Neural progenitor cell (in vitro differentiated cells): ENCODE measurements around the gene POLK. TPM values are rescaled to one million over a fixed set of nuclear protein-coding genes. Genes with fewer than 3 reads are reported as not detected.

ENCODE experiments used
- DNase-seq: peaks from one replicate; pipeline ENCODE4 v3.0.0-alpha.2; 2016; ENCODE audit warnings: low spot score
- H2AFZ ChIP-seq: fragments of 200-600 bp; sonication (generic); replicated peaks from 2 replicates; pipeline ENCODE4 v1.6.1; 2016; ENCODE audit warnings: antibody characterized with exemption
- H3F3A ChIP-seq: fragments of 200-600 bp; sonication (generic); 2 replicates; pipeline ENCODE4 v1.6.1; 2016; ENCODE audit warnings: antibody characterized with exemption, low read depth
- H3K27ac ChIP-seq: fragments of 200-600 bp; sonication (generic); 2 replicates; pipeline ENCODE4 v1.5.1; 2016; ENCODE audit warnings: mild to moderate bottlenecking
- H3K27me3 ChIP-seq: fragments of 200-600 bp; sonication (generic); 2 replicates; pipeline ENCODE4 v1.6.1; 2016; ENCODE audit warnings: mild to moderate bottlenecking, moderate library complexity
- H3K36me3 ChIP-seq: fragments of 200-600 bp; sonication (generic); 2 replicates; pipeline ENCODE4 v1.5.1; 2016
- H3K4me1 ChIP-seq: fragments of 200-600 bp; sonication (generic); 2 replicates; pipeline ENCODE4 v1.6.1; 2016; ENCODE audit warnings: mixed run types
- H3K4me2 ChIP-seq: fragments of 200-600 bp; sonication (generic); 2 replicates; pipeline ENCODE4 v1.6.1; 2016
- H3K4me3 ChIP-seq: fragments of 200-600 bp; sonication (generic); 2 replicates; pipeline ENCODE4 v1.5.1; 2016
- H3K79me2 ChIP-seq: fragments of 200-600 bp; sonication (generic); 2 replicates; pipeline ENCODE4 v1.6.1; 2016; ENCODE audit warnings: low read depth
- H3K9ac ChIP-seq: fragments of 200-600 bp; sonication (generic); 2 replicates; pipeline ENCODE4 v1.6.1; 2016
- H3K9me3 ChIP-seq: fragments of 200-600 bp; sonication (generic); 2 replicates; pipeline ENCODE4 v1.5.1; 2016; ENCODE audit warnings: low read depth
- H4K20me1 ChIP-seq: fragments of 200-600 bp; sonication (generic); 2 replicates; pipeline ENCODE4 v1.6.1; 2016; ENCODE audit warnings: low read depth
- H3K27ac Mint-ChIP-seq: 3 replicates; pipeline ENCODE4 v1.8.0; 2021; ENCODE audit warnings: mixed read lengths
- H3K27me3 Mint-ChIP-seq: 2 replicates; pipeline ENCODE4 v1.8.0; 2022; ENCODE audit warnings: low read depth, mild to moderate bottlenecking, inconsistent platforms, moderate library complexity, mixed read lengths; ENCODE audit not compliant: insufficient read depth
- H3K36me3 Mint-ChIP-seq: 3 replicates; pipeline ENCODE4 v1.8.0; 2021; ENCODE audit warnings: mixed read lengths
- H3K4me1 Mint-ChIP-seq: 3 replicates; pipeline ENCODE4 v1.8.0; 2021; ENCODE audit warnings: mixed read lengths
- H3K4me3 Mint-ChIP-seq: 3 replicates; pipeline ENCODE4 v1.8.0; 2021; ENCODE audit warnings: mild to moderate bottlenecking, moderate library complexity, mixed read lengths
- H3K9me3 Mint-ChIP-seq: 3 replicates; pipeline ENCODE4 v1.8.0; 2020; ENCODE audit warnings: mixed read lengths
- CTCF ChIP-seq: fragments of 200-600 bp; sonication (generic); IDR thresholded peaks from 2 replicates; pipeline ENCODE4 v1.5.1; 2017; ENCODE audit warnings: antibody characterized with exemption, mild to moderate bottlenecking
- EZH2 ChIP-seq: fragments of 200-600 bp; sonication (generic); IDR thresholded peaks from 2 replicates; pipeline ENCODE4 v1.6.1; 2017; ENCODE audit warnings: antibody characterized with exemption, mild to moderate bottlenecking, moderate library complexity
- EZH2phosphoT487 ChIP-seq: fragments of 200-600 bp; sonication (generic); IDR thresholded peaks from 2 replicates; pipeline ENCODE4 v1.6.1; 2017; ENCODE audit warnings: antibody characterized with exemption
- total RNA-seq: library from RNA; depleted of rRNA; stranded (reverse); fragments of >200 nt; gene quantifications from 2 replicates; pipeline ENCODE4 v1.2.3, GENCODE V29; 2015; ENCODE audit warnings: low replicate concordance

Gene POLK
- 22.0 and 30.9 TPM in 2 replicates for total RNA-seq

GRCh38 chr5:75511435-75512382 is at the start of gene POLK, which contains the start of gene CERT1:
TSS of gene POLK (plus strand) at chr5:75511891.
TSS of gene CERT1 (minus strand) at chr5:75511629. CDS start at chr5:75511207, 422 bp downstream.
- Mint-ChIP-seq H3K9me3 (peaks cover 9% of the 10 kb centered on the region), H3K4me3 (peak within 1 kb of the TSS; percentile 99), H3K27ac (peak within 1 kb of the TSS; percentile 90), H3K36me3 (peaks cover 11% of the 10 kb centered on the region), H3K27me3 (no peaks in the 10 kb centered on the region), H3K4me1 (peaks cover 24% of the 10 kb centered on the region)
- peak within 1 kb of the TSS; percentile 74 for H3K9ac ChIP-seq
- peak within 1 kb of the TSS; percentile 34 for H3K27ac ChIP-seq
- H3F3A ChIP-seq = peaks cover 3% of the 10 kb centered on the region
- peak within 1 kb of the TSS; percentile 86 for H3K4me2 ChIP-seq
- H3K4me3 ChIP-seq = peak within 1 kb of the TSS; percentile 96
- TF ChIP-seq EZH2phosphoT487 (no peak), EZH2 (no peak), CTCF (no peak)
- peaks cover 13% of the 10 kb centered on the region for H4K20me1 ChIP-seq
- peak; percentile 98 for DNase-seq
- H3K9me3 ChIP-seq = no peaks in the 10 kb centered on the region
- H3K36me3 ChIP-seq = no peaks in the 10 kb centered on the region
- H3K4me1 ChIP-seq = peaks cover 15% of the 10 kb centered on the region
- peak within 1 kb of the TSS; percentile 87 for H2AFZ ChIP-seq
- no peaks in the 10 kb centered on the region for H3K27me3 ChIP-seq
- peaks cover 86% of the 10 kb centered on the region for H3K79me2 ChIP-seq

DNA sequence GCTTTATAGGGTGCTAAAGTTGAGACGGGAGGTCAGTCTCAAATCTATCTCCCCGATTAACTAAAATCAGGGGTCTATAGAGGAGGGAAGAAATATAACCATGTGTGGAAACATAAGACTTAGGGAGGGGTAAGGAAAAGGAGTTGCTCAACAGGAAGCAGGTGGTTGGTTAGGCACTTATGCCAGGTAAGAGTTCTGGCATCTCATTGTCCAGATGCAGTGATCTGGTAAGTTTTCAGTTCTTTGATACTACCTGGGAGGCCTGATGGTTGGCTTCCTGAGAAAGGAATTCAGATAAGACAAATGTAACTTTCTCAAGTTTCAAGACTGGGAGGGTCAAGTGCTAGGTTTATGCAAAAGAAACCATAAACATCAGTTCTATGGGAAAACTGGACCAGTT is 48.0 kb upstream of the POLK start:
- Mint-ChIP-seq H3K27ac (no peak overlapping the region), H3K27me3 (no peaks in the 10 kb centered on the region), H3K36me3 (peaks cover 30% of the 10 kb centered on the region), H3K4me1 (peaks cover 26% of the 10 kb centered on the region), H3K4me3 (no peak overlapping the region), H3K9me3 (peaks cover 20% of the 10 kb centered on the region)
- Histone ChIP-seq H3K27me3 (no peaks in the 10 kb centered on the region), H3K4me3 (no peak overlapping the region), H3K9ac (no peak overlapping the region), H3K36me3 (no peaks in the 10 kb centered on the region), H3K4me1 (peaks cover 17% of the 10 kb centered on the region), H3K79me2 (peaks cover 50% of the 10 kb centered on the region), H3K9me3 (no peaks in the 10 kb centered on the region), H4K20me1 (peaks cover 39% of the 10 kb centered on the region), H3F3A (peaks cover 4% of the 10 kb centered on the region), H3K27ac (no peak overlapping the region), H2AFZ (no peak overlapping the region), H3K4me2 (no peak overlapping the region)
- no peak for TF ChIP-seq EZH2phosphoT487
- TF ChIP-seq CTCF = no peak
- TF ChIP-seq EZH2 = no peak
- no peak for DNase-seq

DNA sequence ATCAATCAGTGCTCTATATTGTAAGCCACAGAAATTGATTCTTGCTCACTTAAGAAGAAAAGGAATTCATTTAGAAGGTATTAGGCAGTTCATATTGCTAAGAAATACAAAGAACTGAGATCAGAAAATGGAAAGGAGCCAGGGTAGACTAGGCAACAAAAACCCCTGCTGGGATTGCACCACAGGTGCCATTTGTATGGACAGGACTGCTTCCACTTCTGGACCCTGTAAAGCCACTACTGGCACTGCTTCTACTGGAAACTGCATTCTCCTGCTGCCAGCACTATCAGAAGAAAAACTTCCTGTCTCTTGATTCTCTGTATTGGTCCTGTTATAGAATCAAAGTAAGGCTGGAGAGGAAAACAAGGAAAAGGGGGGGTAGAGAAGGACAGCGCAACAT is 46.2 kb upstream of the POLK start:
- Histone ChIP-seq H3K27me3 (no peaks in the 10 kb centered on the region), H3K9me3 (peaks cover 10% of the 10 kb centered on the region), H3F3A (peaks cover 4% of the 10 kb centered on the region), H2AFZ (no peak overlapping the region), H3K27ac (no peak overlapping the region), H4K20me1 (peaks cover 39% of the 10 kb centered on the region), H3K36me3 (peaks cover under 1% of the 10 kb centered on the region), H3K4me1 (peaks cover 17% of the 10 kb centered on the region), H3K4me3 (no peak overlapping the region), H3K79me2 (peaks cover 59% of the 10 kb centered on the region), H3K9ac (no peak overlapping the region), H3K4me2 (no peak overlapping the region)
- Mint-ChIP-seq H3K27me3 (peaks cover under 1% of the 10 kb centered on the region), H3K27ac (peak overlapping the region; percentile 12), H3K4me1 (peaks cover 26% of the 10 kb centered on the region), H3K36me3 (peaks cover 34% of the 10 kb centered on the region), H3K4me3 (no peak overlapping the region), H3K9me3 (peaks cover 34% of the 10 kb centered on the region)
- TF ChIP-seq CTCF = no peak
- DNase-seq = no peak
